RWPE2 (cell line): ENCODE results near the gene RAD23B.
A peak's percentile ranks its signal among the peaks of the same experiment; 100 is the strongest.
"Not testable (repeated sequence)": the region's sequence is repeated elsewhere in the genome, so short reads cannot be mapped to it uniquely, and the experiment has no call there.

Source experiments
- ATAC-seq: fragments of 200-7000 bp; cut with Tn5 transposase; 3 replicates; pipeline ENCODE4 v1.9.1; 2021; ENCODE audit warnings: low read depth
- DNase-seq: peaks from one replicate; pipeline ENCODE4 v3.0.0-alpha.2; 2020; ENCODE audit warnings: low spot score
- H3K27ac ChIP-seq: fragments of 450-650 bp; 2 replicates; pipeline ENCODE4 v1.5.1; 2017; ENCODE audit warnings: mild to moderate bottlenecking; ENCODE audit not compliant: poor library complexity, severe bottlenecking
- H3K27me3 ChIP-seq: fragments of 250-450 bp; sonication (Bioruptor Pico); 2 replicates; pipeline ENCODE4 v1.5.1; 2021; ENCODE audit warnings: mild to moderate bottlenecking, moderate library complexity; ENCODE audit not compliant: insufficient read depth, poor library complexity, severe bottlenecking
- H3K36me3 ChIP-seq: fragments of 250-450 bp; sonication (Bioruptor Pico); 2 replicates; pipeline ENCODE4 v1.5.1; 2020; ENCODE audit warnings: low read depth, mild to moderate bottlenecking, moderate library complexity
- H3K4me1 ChIP-seq: fragments of 250-450 bp; sonication (Bioruptor Pico); 2 replicates; pipeline ENCODE4 v1.5.1; 2021; ENCODE audit warnings: mild to moderate bottlenecking, moderate library complexity; ENCODE audit not compliant: insufficient read depth, poor library complexity, severe bottlenecking
- H3K4me3 ChIP-seq: fragments of 250-450 bp; sonication (Bioruptor Pico); 2 replicates; pipeline ENCODE4 v1.5.1; 2021; ENCODE audit warnings: mild to moderate bottlenecking, moderate library complexity; ENCODE audit not compliant: severe bottlenecking
- H3K9me3 ChIP-seq: fragments of 250-450 bp; sonication (Bioruptor Pico); 2 replicates; pipeline ENCODE4 v1.5.1; 2021; ENCODE audit warnings: mild to moderate bottlenecking, moderate library complexity; ENCODE audit not compliant: severe bottlenecking
- TF ChIP-seq, protein P1 (sequence below): fragments of 450-650 bp; IDR thresholded peaks from one replicate; pipeline ENCODE4 v1.5.1; 2017; ENCODE audit warnings: mild to moderate bottlenecking, moderate library complexity; ENCODE audit not compliant: poor library complexity, severe bottlenecking

RAD23B gene

DNA sequence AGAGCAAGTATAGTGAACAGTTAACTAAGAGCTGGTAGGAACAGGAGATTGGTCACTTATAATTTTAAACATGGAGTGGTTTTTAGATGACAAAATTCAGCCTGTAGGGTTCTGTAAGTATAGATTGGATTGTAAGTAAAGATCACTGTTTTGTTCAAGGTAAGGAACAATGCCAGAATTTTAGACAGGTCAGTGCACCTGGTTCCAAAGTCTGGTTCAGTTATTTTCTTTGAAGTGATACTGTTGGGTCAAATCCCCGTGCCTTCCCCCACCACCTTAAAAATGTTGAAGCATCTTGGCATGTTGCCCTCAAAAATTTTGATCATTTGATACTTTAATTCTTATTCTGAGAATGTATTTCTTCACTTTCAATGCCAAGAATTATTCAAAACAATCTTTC lies 12.9 kb downstream of the RAD23B start:
- DNase-seq (no peak), ATAC-seq (no peak)
- Histone ChIP-seq H3K4me1 (peaks cover 54% of the 10 kb centered on the region), H3K9me3 (no peaks in the 10 kb centered on the region), H3K36me3 (peaks cover 33% of the 10 kb centered on the region), H3K27me3 (no peaks in the 10 kb centered on the region), H3K4me3 (no peak overlapping the region), H3K27ac (peak overlapping the region; percentile 4)
- TF ChIP-seq, protein P1, sequence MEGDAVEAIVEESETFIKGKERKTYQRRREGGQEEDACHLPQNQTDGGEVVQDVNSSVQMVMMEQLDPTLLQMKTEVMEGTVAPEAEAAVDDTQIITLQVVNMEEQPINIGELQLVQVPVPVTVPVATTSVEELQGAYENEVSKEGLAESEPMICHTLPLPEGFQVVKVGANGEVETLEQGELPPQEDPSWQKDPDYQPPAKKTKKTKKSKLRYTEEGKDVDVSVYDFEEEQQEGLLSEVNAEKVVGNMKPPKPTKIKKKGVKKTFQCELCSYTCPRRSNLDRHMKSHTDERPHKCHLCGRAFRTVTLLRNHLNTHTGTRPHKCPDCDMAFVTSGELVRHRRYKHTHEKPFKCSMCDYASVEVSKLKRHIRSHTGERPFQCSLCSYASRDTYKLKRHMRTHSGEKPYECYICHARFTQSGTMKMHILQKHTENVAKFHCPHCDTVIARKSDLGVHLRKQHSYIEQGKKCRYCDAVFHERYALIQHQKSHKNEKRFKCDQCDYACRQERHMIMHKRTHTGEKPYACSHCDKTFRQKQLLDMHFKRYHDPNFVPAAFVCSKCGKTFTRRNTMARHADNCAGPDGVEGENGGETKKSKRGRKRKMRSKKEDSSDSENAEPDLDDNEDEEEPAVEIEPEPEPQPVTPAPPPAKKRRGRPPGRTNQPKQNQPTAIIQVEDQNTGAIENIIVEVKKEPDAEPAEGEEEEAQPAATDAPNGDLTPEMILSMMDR, result no peak

DNA sequence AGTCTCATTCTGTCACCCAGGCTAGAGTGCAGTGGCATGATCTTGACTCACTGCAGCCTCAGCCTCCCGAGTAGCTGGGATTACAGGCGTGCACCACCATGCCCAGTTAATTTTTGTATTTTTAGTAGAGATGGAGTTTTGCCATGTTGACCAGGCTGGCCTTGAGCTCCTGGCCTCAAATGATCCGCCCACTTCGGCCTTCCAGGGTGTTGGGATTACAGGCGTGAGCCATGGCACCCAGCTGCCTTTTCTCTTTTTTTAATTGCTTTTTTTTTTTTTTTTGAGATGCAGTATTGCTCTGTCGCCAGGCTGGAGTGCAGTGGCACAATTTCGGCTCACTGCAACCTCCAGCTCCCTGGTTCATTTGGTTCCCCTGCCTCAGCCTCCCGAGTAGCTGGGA lies 13.5 kb downstream of the RAD23B start:
- H3K4me1 ChIP-seq, result peaks cover 49% of the 10 kb centered on the region
- ATAC-seq, H3K27me3 ChIP-seq, H3K4me3 ChIP-seq, DNase-seq, H3K9me3 ChIP-seq, H3K27ac ChIP-seq: not testable (repeated sequence)
- H3K36me3 ChIP-seq, result peaks cover 36% of the 10 kb centered on the region

DNA sequence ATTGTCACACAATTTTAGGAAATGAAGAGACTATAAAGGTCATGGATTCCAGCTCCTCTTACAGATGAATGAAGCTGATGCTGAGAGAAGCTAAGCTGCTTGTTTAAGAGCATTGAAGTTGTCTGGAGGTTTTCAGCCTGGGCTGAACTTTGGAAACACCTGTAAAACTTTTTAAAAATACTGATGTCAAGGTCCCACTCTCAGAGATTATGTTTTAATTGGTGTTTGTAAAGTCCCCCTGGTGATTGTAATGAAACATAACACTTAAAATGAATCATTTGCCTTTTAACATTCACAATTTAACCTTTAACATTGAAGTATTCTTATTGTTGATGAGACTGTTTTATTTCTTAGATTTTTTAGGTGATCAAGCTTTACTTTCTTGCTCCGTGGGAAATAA lies 16.4 kb downstream of the RAD23B start:
- peak overlapping the region; percentile 54 for H3K27ac ChIP-seq
- TF ChIP-seq, protein P1, result peak; percentile 25

DNA sequence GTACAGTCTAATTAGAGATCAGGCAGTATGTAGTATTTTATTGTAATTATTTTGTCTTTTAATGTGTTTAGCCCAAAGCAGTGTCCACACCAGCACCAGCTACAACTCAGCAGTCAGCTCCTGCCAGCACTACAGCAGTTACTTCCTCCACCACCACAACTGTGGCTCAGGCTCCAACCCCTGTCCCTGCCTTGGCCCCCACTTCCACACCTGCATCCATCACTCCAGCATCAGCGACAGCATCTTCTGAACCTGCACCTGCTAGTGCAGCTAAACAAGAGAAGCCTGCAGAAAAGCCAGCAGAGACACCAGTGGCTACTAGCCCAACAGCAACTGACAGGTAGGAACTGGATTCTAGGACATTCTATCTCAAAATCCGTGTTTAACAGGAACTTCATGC lies 23.2 kb downstream of the RAD23B start:
- Histone ChIP-seq H3K4me3 (no peak overlapping the region), H3K36me3 (peaks cover 95% of the 10 kb centered on the region), H3K27me3 (no peaks in the 10 kb centered on the region), H3K4me1 (no peaks in the 10 kb centered on the region), H3K9me3 (no peaks in the 10 kb centered on the region), H3K27ac (no peak overlapping the region)
- ATAC-seq (no peak), DNase-seq (no peak)
- TF ChIP-seq, protein P1, result no peak

More for the DNA sequence above, 16.4 kb downstream of the RAD23B start:
- ATAC-seq, result no peak; the same call in 2 of the 3 replicates
- DNase-seq, result no peak
- Histone ChIP-seq H3K9me3 (no peaks in the 10 kb centered on the region), H3K4me1 (peaks cover 32% of the 10 kb centered on the region), H3K27me3 (no peaks in the 10 kb centered on the region), H3K36me3 (peaks cover 58% of the 10 kb centered on the region), H3K4me3 (no peak overlapping the region)

DNA sequence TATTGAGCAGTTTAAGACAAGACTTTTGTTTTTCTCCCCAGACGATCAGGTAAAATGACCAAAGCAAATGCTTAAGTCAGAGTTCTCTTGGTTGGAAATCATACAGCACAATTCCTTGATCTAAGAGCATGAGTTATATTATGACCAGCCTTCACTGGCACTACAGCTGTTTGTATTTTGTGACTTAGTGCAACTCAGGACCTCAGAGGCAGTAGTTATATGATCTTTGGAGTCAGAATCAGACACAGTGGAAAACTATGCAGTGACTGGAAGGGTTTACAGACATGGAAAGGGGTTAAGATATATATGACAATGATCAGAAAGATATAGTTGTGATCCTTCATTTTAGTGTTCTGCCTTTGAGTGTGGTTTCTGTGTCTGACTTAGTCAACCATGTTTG lies 24.3 kb downstream of the RAD23B start:
- Histone ChIP-seq H3K4me3 (no peak overlapping the region), H3K36me3 (peaks cover 95% of the 10 kb centered on the region), H3K9me3 (no peaks in the 10 kb centered on the region), H3K4me1 (no peaks in the 10 kb centered on the region), H3K27ac (no peak overlapping the region), H3K27me3 (no peaks in the 10 kb centered on the region)
- ATAC-seq (no peak), DNase-seq (no peak)
- TF ChIP-seq, protein P1, result no peak
